BE2C (cell line): ENCODE measurements around the gene EXOC4.
"Not testable (repeated sequence)": the region's sequence is repeated elsewhere in the genome, so short reads cannot be mapped to it uniquely, and the experiment has no call there.

Experiments used
- DNase-seq: peaks from one replicate; pipeline ENCODE4 v3.0.0-alpha.2; 2020
- H3K27me3 ChIP-seq: fragments of 250-450 bp; sonication (Bioruptor Pico); 2 replicates; pipeline ENCODE4 v1.5.1; 2020; ENCODE audit warnings: mild to moderate bottlenecking
- H3K36me3 ChIP-seq: fragments of 250-450 bp; sonication (Bioruptor Pico); 2 replicates; pipeline ENCODE4 v1.5.1; 2020; ENCODE audit warnings: mild to moderate bottlenecking
- H3K4me1 ChIP-seq: fragments of 250-450 bp; sonication (Bioruptor Pico); 2 replicates; pipeline ENCODE4 v1.5.1; 2020
- H3K4me3 ChIP-seq: 2 replicates; pipeline ENCODE4 v1.5.1; 2011; ENCODE audit warnings: low read depth, low read length
- H3K9me3 ChIP-seq: fragments of 250-450 bp; sonication (Bioruptor Pico); 2 replicates; pipeline ENCODE4 v1.5.1; 2020
- TF ChIP-seq, protein P1 (sequence below): IDR thresholded peaks from 2 replicates; pipeline ENCODE4 v1.5.1; 2012; ENCODE audit warnings: mild to moderate bottlenecking, low read depth, low read length

Gene EXOC4

DNA sequence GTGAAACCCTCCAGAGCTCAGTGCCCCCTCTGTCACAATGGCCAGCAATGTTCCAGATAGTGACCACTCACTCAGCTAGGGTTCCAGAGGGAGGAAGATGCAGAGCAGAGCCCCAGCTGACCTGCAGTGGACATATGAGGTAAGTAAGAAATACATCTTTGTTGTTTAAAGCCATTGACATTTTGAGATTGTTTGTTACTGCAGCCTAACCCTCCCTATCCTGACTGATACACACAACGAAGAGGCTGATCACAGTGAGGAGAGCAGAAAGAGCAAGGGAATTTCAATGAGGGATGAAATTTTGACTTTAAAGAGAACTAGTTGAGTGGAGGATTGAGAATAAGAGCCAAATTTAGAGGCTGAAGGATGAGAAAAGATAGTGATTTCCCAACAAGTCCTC lies 822.9 kb downstream of the EXOC4 start:
- no peaks in the 10 kb centered on the region for H3K27me3 ChIP-seq
- no peaks in the 10 kb centered on the region for H3K36me3 ChIP-seq
- H3K4me3 ChIP-seq = no peak overlapping the region
- no peaks in the 10 kb centered on the region; the same call in 1 of the 2 replicates for H3K9me3 ChIP-seq
- no peak for DNase-seq
- H3K4me1 ChIP-seq = peaks cover 3% of the 10 kb centered on the region; the same call in 1 of the 2 replicates
- TF ChIP-seq, protein P1, sequence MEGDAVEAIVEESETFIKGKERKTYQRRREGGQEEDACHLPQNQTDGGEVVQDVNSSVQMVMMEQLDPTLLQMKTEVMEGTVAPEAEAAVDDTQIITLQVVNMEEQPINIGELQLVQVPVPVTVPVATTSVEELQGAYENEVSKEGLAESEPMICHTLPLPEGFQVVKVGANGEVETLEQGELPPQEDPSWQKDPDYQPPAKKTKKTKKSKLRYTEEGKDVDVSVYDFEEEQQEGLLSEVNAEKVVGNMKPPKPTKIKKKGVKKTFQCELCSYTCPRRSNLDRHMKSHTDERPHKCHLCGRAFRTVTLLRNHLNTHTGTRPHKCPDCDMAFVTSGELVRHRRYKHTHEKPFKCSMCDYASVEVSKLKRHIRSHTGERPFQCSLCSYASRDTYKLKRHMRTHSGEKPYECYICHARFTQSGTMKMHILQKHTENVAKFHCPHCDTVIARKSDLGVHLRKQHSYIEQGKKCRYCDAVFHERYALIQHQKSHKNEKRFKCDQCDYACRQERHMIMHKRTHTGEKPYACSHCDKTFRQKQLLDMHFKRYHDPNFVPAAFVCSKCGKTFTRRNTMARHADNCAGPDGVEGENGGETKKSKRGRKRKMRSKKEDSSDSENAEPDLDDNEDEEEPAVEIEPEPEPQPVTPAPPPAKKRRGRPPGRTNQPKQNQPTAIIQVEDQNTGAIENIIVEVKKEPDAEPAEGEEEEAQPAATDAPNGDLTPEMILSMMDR = no peak

DNA sequence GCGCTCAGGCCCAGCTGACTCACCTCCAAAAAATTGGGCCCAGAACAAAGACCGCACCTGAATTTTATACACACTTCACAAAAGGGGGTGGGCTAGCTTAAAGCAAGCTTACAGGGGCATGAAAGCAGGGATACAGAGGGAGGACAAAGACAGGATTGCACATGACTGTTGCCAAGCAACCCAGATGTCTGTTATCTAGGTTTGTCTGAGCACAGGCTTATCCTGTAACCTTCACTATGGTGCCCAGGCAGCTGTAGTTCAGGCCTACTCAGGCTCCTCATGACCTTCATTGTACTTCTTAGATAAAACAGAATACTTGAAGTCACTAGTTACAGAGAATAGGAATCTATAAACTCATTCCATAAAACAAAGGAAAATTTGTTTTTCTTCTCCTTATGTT lies 824.7 kb downstream of the EXOC4 start:
- DNase-seq = peak; percentile 19
- not testable (repeated sequence) for H3K9me3 ChIP-seq, H3K4me1 ChIP-seq, H3K36me3 ChIP-seq, H3K4me3 ChIP-seq, H3K27me3 ChIP-seq

DNA sequence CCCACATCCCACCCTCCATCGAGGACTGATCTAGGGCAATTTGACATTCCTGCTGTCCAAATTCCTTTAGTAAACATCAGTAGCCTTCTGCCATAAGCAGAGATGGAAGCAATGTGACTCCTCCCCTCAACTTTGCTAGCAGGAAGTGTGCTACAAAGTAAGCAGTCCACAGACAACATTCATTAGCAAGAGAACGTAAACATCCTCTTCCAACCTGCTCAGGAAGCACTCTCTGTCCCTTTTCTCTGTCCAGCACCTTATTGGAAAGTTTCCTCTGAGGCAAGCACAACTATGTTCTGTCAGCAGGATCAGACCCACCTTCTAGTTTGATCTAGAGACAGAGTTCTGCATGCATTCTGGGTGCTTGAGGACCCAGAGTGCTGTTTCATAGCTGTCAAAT lies 826.1 kb downstream of the EXOC4 start:
- no peaks in the 10 kb centered on the region; the same call in 1 of the 2 replicates for H3K9me3 ChIP-seq
- no peaks in the 10 kb centered on the region for H3K36me3 ChIP-seq
- DNase-seq = no peak
- TF ChIP-seq, protein P1 = no peak
- H3K4me1 ChIP-seq = peaks cover 10% of the 10 kb centered on the region; the same call in 1 of the 2 replicates
- no peaks in the 10 kb centered on the region for H3K27me3 ChIP-seq
- no peak overlapping the region for H3K4me3 ChIP-seq

DNA sequence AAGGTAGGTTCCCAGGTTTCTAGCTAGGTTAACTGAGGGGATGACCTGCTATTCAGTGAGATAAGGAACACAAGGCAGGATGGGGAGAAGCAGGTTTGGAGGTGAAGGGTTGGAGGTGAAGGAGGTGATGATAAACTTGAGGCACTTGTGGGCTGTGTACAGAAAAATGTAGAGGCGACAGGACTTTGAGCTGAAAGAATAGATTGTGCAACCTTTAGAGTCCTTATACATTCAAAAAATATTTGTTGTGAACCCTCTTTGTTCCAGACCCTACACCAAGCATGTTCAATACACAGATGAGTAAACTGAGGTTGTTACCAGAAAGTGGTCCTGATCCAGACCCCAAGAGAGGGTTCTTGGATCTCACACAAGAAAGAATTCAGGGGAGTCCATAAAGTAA lies 828.8 kb downstream of the EXOC4 start:
- DNase-seq = no peak
- H3K27me3 ChIP-seq = no peaks in the 10 kb centered on the region
- no peaks in the 10 kb centered on the region for H3K9me3 ChIP-seq
- peaks cover 13% of the 10 kb centered on the region; the same call in 1 of the 2 replicates for H3K4me1 ChIP-seq
- no peaks in the 10 kb centered on the region for H3K36me3 ChIP-seq
- H3K4me3 ChIP-seq = no peak overlapping the region
- TF ChIP-seq, protein P1 = no peak

DNA sequence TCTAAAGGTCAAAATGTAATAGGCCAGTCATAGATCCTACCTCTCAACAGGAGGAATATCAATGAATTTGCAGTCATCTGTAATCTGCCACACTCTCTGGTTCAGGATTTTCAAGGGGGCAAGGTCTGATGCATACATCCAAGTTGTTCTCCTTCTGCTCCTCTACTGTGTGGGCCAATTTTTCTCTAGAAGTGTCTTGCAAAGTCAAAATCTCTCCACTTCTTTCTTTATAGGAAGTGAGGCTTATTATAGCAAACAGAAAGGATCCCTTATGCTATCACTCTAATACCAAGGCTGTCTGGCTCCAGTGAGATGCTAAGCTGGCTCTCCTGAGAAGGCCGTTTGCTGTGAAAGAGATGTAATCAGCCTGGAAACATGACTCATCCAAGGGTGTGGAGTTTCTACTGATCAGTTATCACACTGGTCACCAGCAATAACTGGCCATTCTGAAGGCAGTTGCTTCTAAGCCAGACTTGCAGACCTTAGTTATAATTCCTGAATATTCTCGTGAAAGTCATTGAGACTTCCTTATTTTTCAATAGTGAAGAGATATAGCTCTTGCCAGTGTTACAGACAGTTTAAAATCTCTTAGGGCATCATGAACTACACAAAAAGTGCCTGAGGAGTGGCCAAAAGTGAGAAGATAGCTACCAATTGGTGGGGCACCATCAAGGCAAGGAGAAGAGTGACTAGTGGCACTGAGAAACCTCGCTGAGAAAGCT lies 831.0 kb downstream of the EXOC4 start:
- no peaks in the 10 kb centered on the region for H3K27me3 ChIP-seq
- no peaks in the 10 kb centered on the region for H3K9me3 ChIP-seq
- DNase-seq = peak; percentile 26
- no peaks in the 10 kb centered on the region for H3K36me3 ChIP-seq
- peaks cover 10% of the 10 kb centered on the region; the same call in 1 of the 2 replicates for H3K4me1 ChIP-seq
- TF ChIP-seq, protein P1 = no peak
- no peak overlapping the region for H3K4me3 ChIP-seq

DNA sequence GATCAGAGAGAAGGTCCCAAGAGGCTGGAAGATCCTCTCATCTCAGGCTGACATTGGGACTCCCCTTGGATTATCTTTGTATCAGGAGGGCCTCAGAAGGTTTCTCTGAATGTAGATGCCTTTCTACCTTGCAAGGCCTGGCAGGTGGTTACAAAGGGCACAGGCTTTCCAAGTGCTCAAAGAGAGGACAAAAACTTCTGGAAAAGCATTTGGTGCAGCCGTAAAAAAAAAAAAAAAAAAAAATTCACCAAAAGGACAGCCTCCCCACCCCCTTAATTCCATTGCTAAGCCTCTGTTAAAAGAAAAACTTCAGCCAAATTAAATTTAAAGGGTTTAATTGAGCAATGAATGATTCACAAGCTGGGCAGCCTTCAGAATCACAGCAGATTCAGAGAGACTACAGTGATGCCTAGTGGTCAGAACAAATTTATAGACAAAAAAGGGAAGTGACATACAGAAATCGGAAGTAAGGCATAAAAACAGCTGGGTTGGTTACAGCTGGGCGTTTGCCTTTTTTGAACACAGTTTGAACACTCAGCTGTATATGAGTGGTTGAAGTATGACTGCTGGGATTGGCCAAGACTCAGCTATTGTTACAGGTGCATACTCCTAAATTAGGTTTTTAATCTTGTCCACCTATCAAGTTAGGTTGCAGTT lies 831.7 kb downstream of the EXOC4 start:
- Histone ChIP-seq H3K4me3 (no peak overlapping the region), H3K4me1 (peaks cover 10% of the 10 kb centered on the region; the same call in 1 of the 2 replicates), H3K36me3 (no peaks in the 10 kb centered on the region), H3K9me3 (peaks cover 5% of the 10 kb centered on the region; the same call in 1 of the 2 replicates), H3K27me3 (no peaks in the 10 kb centered on the region)
- DNase-seq = no peak
- TF ChIP-seq, protein P1 = no peak
